Fibroblast of skin of scalp (primary cell): Measurements from ENCODE around the gene SMARCB1.
A peak's percentile ranks its signal among the peaks of the same experiment; 100 is the strongest.

Experiments used
- DNase-seq: peaks from one replicate; pipeline ENCODE4 v3.0.0-alpha.2; 2013

Gene SMARCB1

GRCh38 chr22:23832226-23833016 is 45.7 kb downstream of the SMARCB1 start:
- DNase-seq: no peak

- no peak for DNase-seq
Measured at GRCh38 chr22:23833017-23833751, 46.4 kb downstream of the SMARCB1 start.

- DNase-seq: no peak
Measured at GRCh38 chr22:23833911-23834317, 47.1 kb downstream of the SMARCB1 start.

GRCh38 chr22:23834406-23834792 is 47.6 kb downstream of the SMARCB1 start:
- DNase-seq: no peak

- DNase-seq: no peak
Measured at GRCh38 chr22:23834793-23835483, 48.2 kb downstream of the SMARCB1 start.

GRCh38 chr22:23835484-23836144 is 48.8 kb downstream of the SMARCB1 start:
- no peak for DNase-seq

- no peak for DNase-seq
Measured at GRCh38 chr22:23836281-23836680, 49.5 kb downstream of the SMARCB1 start.

GRCh38 chr22:23836692-23837495 is 50.1 kb downstream of the SMARCB1 start:
- no peak for DNase-seq

GRCh38 chr22:23837496-23837859 is 50.7 kb downstream of the SMARCB1 start:
- no peak for DNase-seq

GRCh38 chr22:23837911-23838680 is 51.3 kb downstream of the SMARCB1 start:
- no peak for DNase-seq

- DNase-seq: peak; percentile 97
Measured at GRCh38 chr22:23838681-23839468, 52.1 kb downstream of the SMARCB1 start, which contains the start of gene DERL3. Gene DERL3, minus strand, starts transcription at chr22:23839006. Its CDS starts 19 bp downstream, at chr22:23838987.

- no peak for DNase-seq
Measured at GRCh38 chr22:23840026-23840425, 53.3 kb downstream of the SMARCB1 start.

- no peak for DNase-seq
Measured at GRCh38 chr22:23841292-23841691, 54.5 kb downstream of the SMARCB1 start.

- no peak for DNase-seq
Measured at GRCh38 chr22:23841736-23842445, 55.1 kb downstream of the SMARCB1 start.

- no peak for DNase-seq
Measured at GRCh38 chr22:23842599-23842998, 55.8 kb downstream of the SMARCB1 start.

- no peak for DNase-seq
Measured at GRCh38 chr22:23844739-23845202, 58.0 kb downstream of the SMARCB1 start.

- no peak for DNase-seq
Measured at GRCh38 chr22:23845265-23846080, 58.7 kb downstream of the SMARCB1 start.

GRCh38 chr22:23846081-23846469 is 59.3 kb downstream of the SMARCB1 start:
- DNase-seq: no peak
